Stomach (tissue), 9 donors: Measurements from ENCODE around the gene ENOX1. TPM values are rescaled to one million over a fixed set of nuclear protein-coding genes. Genes with fewer than 3 reads are reported as not detected.

ENCODE experiments used
- DNase-seq, 2 donors: peaks; one replicate each; pipeline versions ENCODE4 v3.0.0 to v3.0.0-alpha.2; 2013 to 2019
- H3K27ac ChIP-seq, 5 donors: fragments of 200-600 bp in 4 of 5; sonication (generic) in 4 of 5; one replicate each; pipeline ENCODE4 v1.5.1; 2013 to 2019; ENCODE audit warnings: mild to moderate bottlenecking in 1 of 5, moderate library complexity in 1 of 5
- H3K27me3 ChIP-seq, 3 donors: fragments of 200-600 bp; sonication (generic); one replicate each; pipeline ENCODE4 v1.5.1; 2017 to 2019; ENCODE audit warnings: mixed run types in 1 of 3
- H3K36me3 ChIP-seq, 4 donors: fragments of 200-600 bp; sonication (generic); 1 replicate in 3 of 4; 2 replicates in 1 of 4; pipeline ENCODE4 v1.5.1; 2016 to 2019
- H3K4me1 ChIP-seq, 4 donors: fragments of 200-600 bp; sonication (generic); one replicate each; pipeline ENCODE4 v1.5.1; 2016 to 2019
- H3K4me3 ChIP-seq, 4 donors: fragments of 200-600 bp; sonication (generic) in 3 of 4; one replicate each; pipeline ENCODE4 v1.5.1; 2016 to 2019; ENCODE audit warnings: mild to moderate bottlenecking in 1 of 4
- H3K9me3 ChIP-seq, 4 donors: fragments of 200-600 bp; sonication (generic); one replicate each; pipeline ENCODE4 v1.5.1; 2016 to 2019
- CTCF ChIP-seq, 7 experiments: fragments of 450-650 bp in 4 of 7; fragments of 200-600 bp in 3 of 7; sonication (generic) in 3 of 7; IDR thresholded peaks; one replicate each; pipeline ENCODE4 v1.5.1; 2016 to 2019; ENCODE audit warnings: antibody characterized with exemption in 7 of 7, control low read depth in 2 of 7, mild to moderate bottlenecking in 1 of 7
- EP300 ChIP-seq: sonication (generic); formaldehyde crosslinking; IDR thresholded peaks from one replicate; pipeline ENCODE4 v1.6.1; 2017; ENCODE audit warnings: antibody characterized with exemption
- POLR2A ChIP-seq, 4 donors: fragments of 450-650 bp; IDR thresholded peaks; one replicate each; pipeline ENCODE4 v1.6.1; 2016; ENCODE audit warnings: antibody characterized with exemption in 4 of 4, control low read depth in 2 of 4, mild to moderate bottlenecking in 1 of 4, moderate library complexity in 1 of 4
- POLR2AphosphoS5 ChIP-seq, 3 donors: sonication (generic); formaldehyde crosslinking; IDR thresholded peaks; one replicate each; pipeline ENCODE4 v1.6.1; 2016; ENCODE audit warnings: antibody characterized with exemption in 3 of 3
- WGBS, 5 donors: extraction: QIAGEN DNeasy Blood & Tissue Kit in 3 of 5; methylation state at CpG; one replicate each; pipeline versions ENCODE4 v1.1.5 to v1.1.7; 2013 to 2018; 5-methylcytosine and 5-hydroxymethylcytosine counted together
- intact Hi-C: fragments of 100-400 bp; cut with DNase I; formaldehyde crosslinking; loops from one replicate; pipeline ENCODE4 v1.15.1; 2023; ENCODE audit warnings: low total_unique reads
- polyA plus RNA-seq, 3 donors: library from polyadenylated mRNA; stranded (reverse); fragments of 200-250 nt; gene quantifications; one replicate each; pipeline ENCODE4 v1.2.3, GENCODE V29; 2013
- total RNA-seq, 5 donors: library from RNA; depleted of rRNA; stranded (reverse); fragments of >200 nt; gene quantifications; one replicate each; pipeline versions ENCODE4 v1.1.0 to v1.2.3, GENCODE V29; 2014 to 2016
- donor health status: healthy with polysubstance abuse.
- donor health status: Bipolar disorder and iron deficiency.
- donor health status: healthy.

ENOX1 gene
- total and polyA plus RNA-seq, 8 donors: 0.46 to 6.2 (median 1.4) TPM; not detected in 1

GRCh38 chr13:43407023-43407581 lies 379.7 kb downstream of the ENOX1 start:
- Histone ChIP-seq H3K4me1 (peaks cover 0 to 20% (median 0%) of the 10 kb centered on the region in 4 donors), H3K4me3 (no peak overlapping the region), H3K9me3 (no peaks in the 10 kb centered on the region), H3K36me3 (no peaks in the 10 kb centered on the region), H3K27me3 (no peaks in the 10 kb centered on the region), H3K27ac (no peak overlapping the region)
- TF ChIP-seq POLR2A (IDR thresholded peaks at IDR 0.05) (no peak), EP300 (no peak), CTCF (IDR thresholded peaks at IDR 0.05) (no peak), POLR2AphosphoS5 (IDR thresholded peaks at IDR 0.05) (no peak)
- intact Hi-C loops: no loop called here
- DNase-seq: no peak
- WGBS, 5 donors: 88 to 94% (median 92%) methylated on average over 5 of the region's 5 CpGs

GRCh38 chr13:43405457-43405856 lies 381.3 kb downstream of the ENOX1 start:
- no peak for DNase-seq
- TF ChIP-seq POLR2A (IDR thresholded peaks at IDR 0.05): no peak
- no peak for TF ChIP-seq CTCF (IDR thresholded peaks at IDR 0.05)
- no peak for TF ChIP-seq POLR2AphosphoS5 (IDR thresholded peaks at IDR 0.05)
- TF ChIP-seq EP300: no peak
- no peak overlapping the region for H3K27ac ChIP-seq
- H3K36me3 ChIP-seq: no peaks in the 10 kb centered on the region
- H3K4me1 ChIP-seq: peaks cover 0 to 4% (median 0%) of the 10 kb centered on the region in 4 donors
- intact Hi-C loops: no loop called here
- 81 to 91% (median 84%) methylated on average over 1 of the region's 1 CpG for WGBS, 5 donors
- H3K9me3 ChIP-seq: no peaks in the 10 kb centered on the region
- H3K27me3 ChIP-seq: no peaks in the 10 kb centered on the region
- H3K4me3 ChIP-seq: no peak overlapping the region

- H3K4me1 ChIP-seq: no peaks in the 10 kb centered on the region
- no peak overlapping the region for H3K4me3 ChIP-seq
- H3K27ac ChIP-seq: no peak overlapping the region
- TF ChIP-seq EP300: no peak
- 90 to 100% (median 95%) methylated on average over 1 of the region's 1 CpG for WGBS, 5 donors
- H3K27me3 ChIP-seq: no peaks in the 10 kb centered on the region
- DNase-seq: no peak
- H3K36me3 ChIP-seq: no peaks in the 10 kb centered on the region
- intact Hi-C loops: no loop called here
- no peaks in the 10 kb centered on the region for H3K9me3 ChIP-seq
These were observed 384.4 kb downstream of the ENOX1 start for GRCh38 chr13:43402380-43402779.

- Histone ChIP-seq H3K4me1 (no peaks in the 10 kb centered on the region), H3K27ac (no peak overlapping the region), H3K9me3 (no peaks in the 10 kb centered on the region), H3K36me3 (no peaks in the 10 kb centered on the region), H3K27me3 (no peaks in the 10 kb centered on the region), H3K4me3 (no peak overlapping the region)
- 66 to 74% (median 74%) methylated on average over 4 of the region's 4 CpGs for WGBS, 5 donors
- intact Hi-C loops: no loop called here
- TF ChIP-seq CTCF (IDR thresholded peaks at IDR 0.05) (no peak), EP300 (no peak), POLR2AphosphoS5 (IDR thresholded peaks at IDR 0.05) (no peak), POLR2A (IDR thresholded peaks at IDR 0.05) (no peak)
- no peak for DNase-seq
These were observed 385.4 kb downstream of the ENOX1 start for GRCh38 chr13:43401361-43401760.

GRCh38 chr13:43397111-43397510 lies 389.7 kb downstream of the ENOX1 start:
- no peak overlapping the region for H3K27ac ChIP-seq
- no peak overlapping the region for H3K4me3 ChIP-seq
- no peaks in the 10 kb centered on the region for H3K27me3 ChIP-seq
- TF ChIP-seq EP300 (no peak), CTCF (IDR thresholded peaks at IDR 0.05) (no peak), POLR2A (IDR thresholded peaks at IDR 0.05) (no peak), POLR2AphosphoS5 (IDR thresholded peaks at IDR 0.05) (no peak)
- intact Hi-C loops: no loop called here
- 87 to 95% (median 90%) methylated on average over 3 of the region's 3 CpGs for WGBS, 5 donors
- no peaks in the 10 kb centered on the region for H3K4me1 ChIP-seq
- H3K9me3 ChIP-seq: no peaks in the 10 kb centered on the region
- no peak for DNase-seq
- no peaks in the 10 kb centered on the region for H3K36me3 ChIP-seq
